Stimulated activated CD8-positive, alpha-beta memory T cell treated with anti-CD3 and anti-CD28 coated beads, Interleukin-12 subunit alpha, Interleukin-12 subunit beta, amount 100 ng/mL, for 4 hours (primary cell): Measurements from ENCODE around the gene ATG16L1.

Experiments used
- DNase-seq: peaks from one replicate; pipeline ENCODE4 v3.0.0-alpha.2; 2020; ENCODE audit warnings: low read depth

The ATG16L1 gene

DNA sequence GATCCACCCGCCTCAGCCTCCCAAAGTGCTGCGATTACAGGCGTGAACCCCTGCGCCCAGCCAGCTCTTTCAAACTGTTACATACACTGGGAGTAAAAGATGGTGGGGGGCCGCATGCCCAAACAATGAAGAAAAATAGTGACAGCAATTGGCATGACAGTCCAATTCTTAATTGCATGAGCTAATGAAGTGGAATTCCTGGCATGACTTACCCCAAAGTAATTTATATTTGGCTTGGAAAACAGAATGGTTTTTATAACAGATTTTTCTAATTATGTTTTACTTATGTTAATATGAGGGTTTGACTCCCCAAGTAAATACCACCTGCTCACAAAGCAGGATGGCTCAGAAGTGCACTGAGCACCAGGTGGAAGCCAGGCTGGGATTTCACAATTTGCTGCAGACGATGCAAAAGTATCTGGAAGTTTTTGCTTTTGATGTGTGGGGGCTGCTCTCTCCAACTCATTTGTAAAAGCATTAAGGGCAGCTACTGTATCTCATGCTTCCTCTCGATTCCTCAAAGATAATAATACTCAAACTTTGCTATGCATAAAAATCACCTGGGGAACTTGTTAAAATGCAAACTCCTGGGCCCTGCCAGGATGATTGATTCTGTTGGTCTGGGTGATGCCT, 24.0 kb upstream of the ATG16L1 start:
- no peak for DNase-seq

DNA sequence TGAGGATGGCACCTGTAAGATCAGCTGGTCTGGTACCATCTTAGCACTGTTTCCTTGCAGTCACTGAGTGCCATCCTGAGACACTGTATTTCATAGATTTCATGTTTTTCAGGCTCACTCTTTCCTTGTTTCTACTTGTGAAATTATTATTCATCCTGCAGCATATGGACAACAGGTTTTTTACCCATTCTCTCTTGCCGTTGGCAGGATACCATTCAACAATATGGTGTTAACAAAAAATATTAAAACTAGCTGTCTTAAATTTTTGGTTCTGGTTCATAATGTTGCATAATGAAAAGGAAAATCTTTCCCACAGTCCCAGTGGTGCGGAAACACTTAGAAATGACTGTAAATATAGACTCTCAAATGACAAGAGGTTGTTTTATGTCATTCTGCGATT, 23.1 kb upstream of the ATG16L1 start:
- no peak for DNase-seq

DNA sequence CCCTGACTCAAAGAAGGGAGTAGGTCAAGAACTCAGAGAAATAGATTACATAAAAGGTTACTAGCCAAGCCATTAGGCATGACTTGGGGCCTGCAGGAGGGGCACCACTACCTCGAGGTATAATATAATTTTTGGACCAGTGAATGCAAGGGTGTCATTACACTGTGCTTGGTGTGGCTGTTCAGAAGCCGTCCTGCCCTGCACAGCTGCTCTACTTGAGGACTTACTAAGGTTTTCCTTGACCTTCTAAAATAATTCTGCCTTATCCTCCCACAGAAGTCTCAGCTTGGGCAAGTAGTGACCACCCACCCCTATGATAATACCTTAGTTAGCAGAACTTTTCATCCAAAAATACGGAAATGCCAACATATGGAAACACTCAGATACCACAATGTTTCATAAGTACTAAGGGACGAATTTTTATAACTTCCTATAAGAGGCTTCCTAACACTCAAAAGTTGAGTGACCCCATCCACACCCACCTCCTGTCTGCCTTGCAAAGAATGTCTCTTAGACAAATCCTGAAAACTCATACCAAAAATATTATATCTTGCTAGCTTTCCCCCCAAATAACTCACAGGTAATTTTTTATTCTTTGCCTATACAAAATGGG, 17.7 kb upstream of the ATG16L1 start:
- DNase-seq, result no peak

DNA sequence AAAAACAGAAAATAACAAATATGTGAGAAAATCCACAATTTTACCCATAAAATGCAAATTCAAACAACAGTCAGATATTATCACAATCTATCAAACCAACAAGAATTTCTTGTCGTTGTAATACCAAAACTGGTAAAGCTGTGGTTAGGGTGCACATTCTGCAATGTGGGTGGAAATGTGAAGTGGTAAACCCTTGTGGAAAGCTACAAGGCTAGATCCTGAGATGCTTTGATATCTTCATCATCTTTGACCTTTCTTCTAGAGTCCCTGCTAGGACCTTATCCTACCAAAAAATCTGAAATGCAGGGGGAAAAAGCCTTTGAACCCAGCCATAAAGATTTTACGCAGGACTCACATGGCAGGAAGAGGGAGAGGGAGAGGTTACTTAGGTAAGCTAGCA, 17.2 kb upstream of the ATG16L1 start:
- DNase-seq, result no peak

DNA sequence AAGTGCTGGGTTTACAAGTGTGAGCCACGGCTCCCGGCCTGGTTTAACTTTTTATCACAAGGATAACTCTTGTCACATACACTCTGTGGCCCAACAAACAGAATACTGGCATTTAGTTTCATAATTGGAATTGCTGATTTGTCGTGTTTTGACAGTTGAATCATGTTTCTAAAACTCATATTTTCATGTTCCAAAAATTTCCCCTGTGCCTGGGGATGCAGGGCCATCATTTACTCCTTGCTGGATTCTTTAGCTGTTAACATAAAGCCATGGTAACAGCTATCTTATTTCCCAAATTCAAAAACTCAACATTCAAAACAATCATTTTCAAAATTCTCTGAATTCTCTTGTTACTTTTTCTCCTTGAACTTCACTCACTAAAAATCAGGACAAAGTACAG, 16.5 kb upstream of the ATG16L1 start:
- DNase-seq, result no peak

DNA sequence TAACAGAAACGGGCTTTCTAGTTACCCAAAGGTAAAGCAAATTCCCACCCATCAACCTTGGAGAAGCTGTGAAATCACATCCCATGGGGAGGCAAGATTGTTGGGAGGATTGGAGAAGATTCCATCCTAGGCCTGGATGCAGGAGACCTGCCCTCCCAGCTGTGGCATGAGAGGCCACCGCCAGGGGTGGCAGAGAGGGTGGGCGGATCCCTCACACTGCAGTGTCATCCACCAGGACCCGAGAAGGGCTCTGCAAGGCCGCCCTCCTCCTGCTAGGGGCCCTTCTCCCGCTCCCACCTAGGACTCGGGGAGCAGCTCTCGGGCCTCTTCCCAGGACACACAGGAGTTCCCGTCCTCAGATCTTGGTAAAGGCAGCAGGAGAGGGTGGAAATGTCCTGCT, 15.5 kb upstream of the ATG16L1 start:
- no peak for DNase-seq

DNA sequence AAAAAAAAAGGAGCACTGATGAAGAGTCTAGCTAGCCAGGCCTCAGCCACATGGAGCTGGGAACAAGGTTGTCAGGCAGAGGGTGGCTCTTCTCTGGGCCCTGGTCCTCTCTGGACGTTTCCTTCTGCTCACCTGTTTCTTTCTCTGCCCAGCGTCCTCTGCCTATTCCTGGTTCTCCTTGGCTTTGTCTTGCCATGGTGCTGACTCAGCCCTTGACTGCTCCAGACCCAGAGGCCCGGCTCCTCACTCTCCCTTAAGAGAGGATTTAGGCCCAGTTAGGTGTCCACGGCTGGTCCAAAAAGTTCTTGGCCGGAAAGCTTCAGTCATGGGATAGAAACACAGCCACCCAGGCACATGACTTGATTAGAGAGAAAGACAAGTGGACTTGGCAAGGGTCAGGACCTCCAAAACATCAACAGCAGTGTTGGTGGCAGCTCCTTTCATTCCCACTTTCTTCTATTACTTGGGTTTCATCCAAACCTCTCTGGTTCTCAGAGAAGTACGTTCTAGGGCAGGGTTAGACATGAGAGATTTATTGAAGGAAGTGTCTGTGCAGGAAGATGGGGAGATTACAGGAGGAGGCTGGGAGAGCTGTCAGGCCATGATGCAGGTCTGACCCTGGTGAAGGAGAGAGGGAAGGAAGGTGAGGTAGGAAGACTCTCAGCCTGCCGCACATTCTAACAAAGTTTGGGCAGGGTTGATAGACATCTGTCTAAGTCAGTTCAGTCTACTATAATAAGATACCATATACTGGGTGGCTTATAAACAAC, 14.5 kb upstream of the ATG16L1 start:
- DNase-seq, result no peak

DNA sequence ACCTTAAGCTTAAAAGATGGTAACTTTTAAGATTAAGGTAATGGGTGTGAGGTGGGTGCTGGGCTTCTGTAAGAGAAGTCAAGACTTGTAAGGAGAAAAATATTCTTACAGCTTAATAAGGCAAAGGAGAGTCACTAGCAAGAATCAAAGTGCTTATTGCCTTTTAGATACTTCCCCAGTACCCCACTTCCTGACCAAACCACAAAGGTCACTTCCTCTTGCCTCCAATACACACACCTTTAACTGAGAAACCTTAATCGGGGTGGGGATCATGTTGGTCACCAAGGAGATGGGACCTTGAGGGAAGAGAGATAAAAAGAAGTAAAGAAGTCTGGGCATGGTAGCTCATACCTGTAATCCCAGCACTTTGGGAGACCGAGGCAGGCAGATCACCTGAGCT, 10.6 kb upstream of the ATG16L1 start:
- no peak for DNase-seq

DNA sequence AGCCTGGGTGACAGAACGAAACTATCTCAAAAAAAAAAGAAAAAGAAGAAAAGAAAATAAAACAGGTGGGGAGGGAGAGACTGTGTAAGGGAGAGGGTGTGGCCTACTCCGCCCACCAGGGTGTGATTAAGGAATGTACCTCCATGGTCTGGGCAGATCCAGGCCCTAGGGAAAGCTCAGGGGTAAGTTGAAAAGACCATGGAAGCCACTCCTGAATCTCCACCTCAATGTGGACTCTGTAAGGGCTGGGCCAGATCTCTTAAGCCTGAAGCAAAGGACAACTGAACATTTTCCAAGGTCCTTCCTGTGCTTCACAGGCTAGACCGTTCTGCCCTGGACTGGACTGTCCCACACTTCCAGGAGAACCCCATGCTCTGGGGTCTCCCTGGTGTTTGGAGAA, 9.7 kb upstream of the ATG16L1 start:
- DNase-seq, result no peak

DNA sequence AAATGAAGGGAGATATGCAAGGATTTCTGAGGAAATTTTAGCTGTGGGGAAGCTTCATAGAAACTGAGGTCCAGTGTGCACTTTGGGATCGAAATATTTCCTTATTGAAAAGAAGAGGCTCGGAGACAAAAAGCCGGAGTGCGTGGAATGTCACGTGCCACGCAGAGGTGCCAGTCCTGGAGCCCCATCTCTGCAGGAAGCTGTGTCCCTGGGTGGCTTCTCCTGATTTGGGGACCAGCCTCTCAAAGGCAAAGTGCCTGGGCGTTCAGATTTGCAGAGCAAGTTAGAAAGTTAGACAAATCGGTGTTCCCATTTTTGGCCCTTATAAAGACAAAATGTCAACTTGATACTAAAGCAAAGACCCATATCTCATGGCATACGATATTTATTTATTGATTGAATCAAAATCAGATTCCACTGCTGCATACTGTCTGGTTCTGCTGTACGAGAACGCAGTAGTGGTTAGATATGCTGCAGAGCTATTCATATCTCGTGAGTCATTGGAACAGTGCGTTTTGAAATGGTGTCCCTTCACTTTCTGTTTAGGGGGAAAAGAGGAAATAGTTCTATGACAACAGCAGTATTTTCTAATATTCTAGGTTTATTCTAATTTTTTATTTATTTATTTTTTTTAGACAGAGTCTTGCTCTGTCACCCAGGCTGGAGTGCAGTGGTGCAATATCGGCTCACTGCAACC, 9.1 kb upstream of the ATG16L1 start:
- no peak for DNase-seq

DNA sequence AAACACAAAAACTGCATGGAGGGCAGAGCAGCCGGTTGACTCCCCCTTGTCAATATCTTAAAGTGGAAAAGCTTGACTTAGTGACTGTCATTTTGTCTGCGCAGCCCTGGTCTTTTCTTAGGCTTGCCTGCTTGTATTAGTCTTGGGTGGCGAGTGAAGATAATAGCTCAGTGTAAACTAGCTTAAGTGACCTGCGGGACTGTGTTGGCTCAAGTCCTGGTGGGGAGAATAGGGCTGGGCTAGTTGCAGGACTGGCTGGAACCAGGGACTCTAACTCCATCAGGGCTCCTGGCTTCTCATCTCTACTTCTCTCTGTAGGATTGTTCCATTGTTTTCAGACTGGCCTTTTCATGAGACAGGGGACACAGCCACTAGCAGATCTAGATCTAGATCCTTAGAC, 8.1 kb upstream of the ATG16L1 start:
- DNase-seq, result no peak

DNA sequence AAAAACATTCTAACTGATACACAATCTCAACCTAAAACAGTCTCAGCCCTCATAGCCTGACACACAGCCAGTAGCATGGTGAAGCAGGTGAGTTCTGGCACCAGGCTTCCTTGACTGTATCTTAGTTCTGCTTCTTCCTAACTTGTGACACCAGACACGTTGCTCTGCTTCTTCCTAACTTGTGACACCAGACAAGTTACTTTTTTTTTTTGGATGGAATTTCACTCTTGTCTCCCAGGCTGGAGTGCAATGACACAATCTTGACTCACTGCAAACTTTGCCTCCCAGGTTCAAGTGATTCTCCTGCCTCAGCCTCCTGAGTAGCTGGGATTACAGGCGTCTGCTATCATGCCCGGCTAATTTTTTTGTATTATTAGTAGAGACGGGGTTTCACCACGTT, 6.7 kb upstream of the ATG16L1 start:
- no peak for DNase-seq

DNA sequence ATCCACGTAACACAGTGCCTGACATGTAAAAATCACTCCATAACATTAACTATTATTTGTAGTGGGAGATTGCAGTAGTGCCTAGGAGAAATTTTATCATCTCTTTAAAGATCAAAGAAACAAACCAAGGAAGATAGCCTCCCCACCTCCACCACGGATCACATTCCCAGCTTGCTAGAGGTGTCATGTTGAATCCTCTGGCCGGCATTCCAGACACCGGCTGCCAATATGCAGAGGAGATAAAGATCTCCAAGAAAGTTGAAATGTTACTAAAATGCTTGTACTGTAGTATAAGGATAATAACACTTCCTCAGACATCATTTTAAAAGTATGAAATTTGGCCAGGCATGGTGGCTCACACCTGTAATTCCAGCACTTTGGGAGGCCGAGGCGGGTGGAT, 6.1 kb upstream of the ATG16L1 start:
- no peak for DNase-seq

DNA sequence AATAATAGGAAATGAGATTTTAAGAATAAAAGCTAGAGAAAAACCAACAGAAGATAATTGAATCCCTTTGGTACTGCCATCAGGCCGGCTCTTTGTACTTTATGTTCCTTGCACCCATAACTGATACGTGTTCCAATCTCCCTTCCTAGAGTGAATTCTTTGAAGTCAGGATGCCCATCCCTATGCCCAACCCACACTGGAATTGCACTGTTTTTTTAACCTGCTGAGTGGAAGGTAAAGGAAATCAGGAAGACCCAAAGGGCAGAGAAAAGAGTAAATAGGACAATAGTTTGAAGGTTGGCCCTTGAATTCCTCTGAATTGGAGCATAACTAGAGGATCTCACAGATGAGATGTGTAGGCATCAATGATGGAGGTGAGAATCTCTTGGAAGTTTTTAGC, 4.4 kb upstream of the ATG16L1 start:
- no peak for DNase-seq

DNA sequence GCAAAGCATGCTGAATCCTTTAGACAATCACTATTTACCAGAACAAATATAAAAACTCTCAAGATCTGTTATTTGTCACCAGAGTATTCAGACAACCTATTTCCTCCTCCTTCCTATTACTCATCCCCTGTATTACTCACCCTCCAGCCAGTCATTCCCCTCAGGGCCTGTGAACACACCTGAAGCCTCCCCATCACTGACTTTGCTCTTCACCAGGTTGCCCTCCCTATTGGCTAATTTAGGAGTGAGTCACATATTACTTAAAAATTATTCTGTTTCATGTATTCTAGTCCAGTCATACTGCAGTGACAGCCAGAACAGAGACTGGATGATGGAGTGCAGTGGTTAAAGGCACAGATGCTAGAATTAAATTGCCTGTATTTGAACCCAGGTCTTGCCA, 3.7 kb upstream of the ATG16L1 start:
- DNase-seq, result no peak

DNA sequence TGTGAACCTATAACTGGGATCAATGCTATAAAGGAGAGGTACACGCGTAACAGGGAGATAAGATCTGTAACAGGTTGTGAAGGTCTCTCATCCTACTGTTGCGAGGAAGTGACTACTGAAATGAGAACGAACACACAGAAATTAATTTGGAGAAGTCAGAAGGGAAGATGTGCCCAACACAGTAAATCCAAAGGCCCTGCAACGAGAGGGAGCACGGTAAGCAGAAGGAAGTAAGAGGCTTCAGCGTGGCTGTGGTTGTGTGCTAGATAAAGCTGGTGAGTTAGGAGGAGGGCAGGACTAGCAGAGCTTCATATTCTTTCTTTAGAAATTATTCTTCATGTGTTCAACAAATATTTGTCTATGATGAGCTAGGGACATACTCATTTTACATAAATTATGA, 2.5 kb upstream of the ATG16L1 start:
- no peak for DNase-seq

DNA sequence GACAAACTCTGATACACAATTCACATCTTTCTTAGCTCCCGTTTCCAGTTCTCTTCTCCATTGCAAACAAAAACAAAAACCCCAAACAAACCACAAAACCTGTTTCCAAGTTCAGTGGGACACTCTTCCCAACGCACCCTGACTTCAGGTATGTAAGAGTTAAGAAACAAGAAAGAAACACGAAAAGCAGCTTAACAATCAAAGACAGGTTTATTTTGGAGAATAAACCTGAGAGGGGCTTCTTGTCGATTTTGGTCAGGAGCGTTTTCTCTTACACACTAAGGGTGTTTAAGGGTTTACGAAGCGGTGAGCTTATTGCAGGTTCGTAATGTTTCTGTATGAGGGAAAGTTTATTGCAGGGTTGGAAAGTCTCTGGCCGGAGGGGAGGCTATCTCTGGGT, 905 bp upstream of the ATG16L1 start:
- no peak for DNase-seq

DNA sequence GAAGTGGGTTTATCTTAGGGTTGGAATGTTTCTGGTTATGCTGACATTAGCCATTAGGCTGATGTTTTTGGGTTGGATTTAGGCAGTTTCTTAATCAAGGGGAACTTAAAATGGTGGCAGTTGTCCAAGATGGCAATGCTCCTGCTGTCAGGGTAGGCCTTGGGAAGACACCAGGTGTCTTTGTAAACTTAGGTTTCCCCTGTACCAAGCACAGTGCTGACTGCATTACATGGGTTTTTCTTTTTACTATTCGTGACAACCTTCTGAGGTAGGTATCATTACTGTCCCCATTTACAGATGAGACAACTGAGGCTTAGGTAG, 528 bp upstream of the ATG16L1 start:
- DNase-seq, result no peak

DNA sequence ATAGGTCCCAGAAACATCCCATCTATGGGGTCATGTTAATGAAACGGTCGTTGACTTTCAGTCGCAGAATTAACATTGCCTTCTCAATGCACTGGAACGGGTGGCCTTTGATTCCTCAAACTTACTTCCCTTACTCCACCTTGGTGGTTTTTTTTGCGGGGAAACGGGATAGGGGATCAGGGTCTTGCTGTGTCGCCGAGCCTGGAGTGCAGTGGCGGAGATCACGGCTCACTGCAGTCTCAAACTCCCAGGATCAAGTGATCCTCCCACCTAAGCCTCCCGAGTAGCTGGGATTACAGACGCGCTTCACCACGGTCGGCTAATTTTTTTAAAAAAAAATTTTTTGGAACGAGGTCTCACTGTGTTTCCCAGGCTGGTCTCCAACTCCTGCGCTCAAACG, 754 bp downstream of the ATG16L1 start:
- no peak for DNase-seq

DNA sequence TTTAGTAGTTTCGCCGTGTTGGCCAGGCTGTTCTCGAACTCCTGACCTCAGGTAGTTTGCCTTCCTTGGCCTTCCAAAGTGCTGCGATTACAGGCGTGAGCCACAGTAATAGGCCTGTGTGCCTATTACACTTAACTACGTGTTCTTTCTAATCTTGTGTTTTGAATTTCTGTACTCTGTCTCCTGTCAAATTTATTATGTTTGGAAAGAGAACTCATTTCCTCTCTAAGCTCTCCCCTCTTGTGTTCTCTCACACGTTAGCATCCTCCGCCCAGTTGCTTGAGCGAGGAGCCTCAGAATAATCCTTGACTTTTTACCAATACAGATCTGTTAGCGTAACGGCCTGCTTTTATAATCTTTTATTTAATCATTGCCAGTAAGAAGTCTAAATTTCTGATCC, 3.7 kb downstream of the ATG16L1 start:
- no peak for DNase-seq

DNA sequence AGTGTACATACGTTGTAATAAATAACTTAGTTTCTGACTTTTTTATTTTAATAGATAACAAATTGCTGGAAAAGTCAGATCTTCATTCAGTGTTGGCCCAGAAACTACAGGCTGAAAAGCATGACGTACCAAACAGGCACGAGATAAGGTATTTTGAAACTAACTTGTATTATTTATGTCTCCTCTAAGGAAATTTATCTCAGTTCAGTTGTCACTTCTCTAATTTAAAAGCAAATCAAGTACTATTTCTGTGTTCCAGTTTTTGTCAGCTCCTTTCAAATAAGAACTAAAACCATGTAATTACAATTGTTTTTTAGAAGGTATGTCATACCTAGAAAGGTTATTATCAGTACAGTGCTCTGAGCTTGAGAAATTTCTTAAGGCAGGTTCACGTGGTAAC, 4.6 kb downstream of the ATG16L1 start:
- no peak for DNase-seq

DNA sequence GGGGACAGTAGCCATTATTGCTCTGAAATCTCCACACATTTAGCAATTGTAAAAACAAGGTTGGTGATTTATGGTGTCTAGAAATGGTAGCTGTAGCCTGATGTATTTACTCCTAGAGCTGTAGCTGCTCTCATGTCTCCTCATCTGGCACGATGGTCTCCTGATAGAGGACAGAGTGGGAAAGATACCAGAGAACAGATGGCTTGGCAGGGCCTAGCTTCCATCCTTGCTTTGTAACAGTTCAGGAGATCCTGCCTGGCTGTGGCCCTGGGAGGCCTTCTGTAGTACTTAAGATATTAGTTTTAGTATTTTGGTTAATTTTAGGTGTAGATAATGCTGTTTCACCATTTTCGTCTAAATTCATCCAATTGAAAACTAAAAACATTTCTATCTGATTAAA, 6.7 kb downstream of the ATG16L1 start:
- DNase-seq, result no peak

DNA sequence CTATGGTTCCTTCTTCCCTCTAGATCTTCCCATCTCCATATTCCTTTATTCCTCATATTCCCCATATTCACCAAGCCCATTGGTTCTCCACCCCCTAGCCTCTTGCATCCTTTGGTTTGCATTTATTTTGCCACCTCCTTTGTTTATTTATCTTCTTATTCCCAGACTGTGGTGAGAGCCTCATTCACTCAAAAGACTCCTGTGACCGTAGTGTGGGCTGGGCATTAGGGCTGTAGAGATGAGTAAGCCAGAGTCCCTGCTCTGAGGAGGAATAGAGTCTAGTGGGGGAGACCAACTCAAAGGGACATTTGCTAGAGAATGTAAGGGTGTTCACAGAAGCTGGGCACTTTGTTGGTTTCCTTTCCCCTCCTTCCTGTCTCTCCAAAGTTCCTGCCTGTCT, 8.3 kb downstream of the ATG16L1 start:
- no peak for DNase-seq
